Measurements from ENCODE around the gene LDLRAD4. TPM values are rescaled to one million over a fixed set of nuclear protein-coding genes. Genes with fewer than 3 reads are reported as not detected.

The LDLRAD4 gene
- total RNA-seq, 1 experiment from 2014 or later = 1.7 TPM

- no peaks in the 10 kb centered on the region for H4K20me1 ChIP-seq (ENCODE audit: insufficient read depth)
- intact Hi-C loops (cut with micrococcal nuclease; ENCODE audit: unreplicated experiment) = no loop called here
- H3K4me2 ChIP-seq = no peak overlapping the region
- H3K36me3 ChIP-seq (ENCODE audit: low read depth) = no peaks in the 10 kb centered on the region
- ChIA-PET POLR2A (ENCODE audit: unreplicated experiment) (no interaction called here), CTCF (no interaction called here)
- no peak overlapping the region for H3K4me3 ChIP-seq
- no peak overlapping the region for H2AFZ ChIP-seq
- H3K4me1 ChIP-seq (replicated peaks; ENCODE audit: insufficient read depth) = no peaks in the 10 kb centered on the region
- BruUV-seq (replicated peaks) = no TSS peak
- H3K79me2 ChIP-seq (ENCODE audit: low read depth) = no peaks in the 10 kb centered on the region
- H3K9me2 ChIP-seq (ENCODE audit: insufficient read depth) = no peaks in the 10 kb centered on the region
- H3K27me3 ChIP-seq (ENCODE audit: insufficient read depth, low read depth) = peaks cover 37% of the 10 kb centered on the region
- no peak for DNase-seq
- H3K27ac ChIP-seq = no peak overlapping the region
- no peaks in the 10 kb centered on the region for H3F3A ChIP-seq (ENCODE audit: insufficient read depth, low read depth)
- no peaks in the 10 kb centered on the region for H3K9me3 ChIP-seq (ENCODE audit: insufficient read depth, low read depth)
- TF ChIP-seq CTCF (conservative IDR thresholded peaks at IDR 0.05) (no peak), EZH2 (IDR thresholded peaks at IDR 0.05; ENCODE audit: low read depth) (no peak)
Measured at GRCh38 chr18:13412901-13413300, 194.3 kb downstream of the LDLRAD4 start.

- Histone ChIP-seq H3K9me3 (ENCODE audit: insufficient read depth, low read depth) (no peaks in the 10 kb centered on the region), H2AFZ (no peak overlapping the region), H3K4me3 (no peak overlapping the region), H3K9me2 (ENCODE audit: insufficient read depth) (no peaks in the 10 kb centered on the region), H4K20me1 (ENCODE audit: insufficient read depth) (no peaks in the 10 kb centered on the region), H3F3A (ENCODE audit: insufficient read depth, low read depth) (no peaks in the 10 kb centered on the region), H3K27me3 (ENCODE audit: insufficient read depth, low read depth) (peaks cover 44% of the 10 kb centered on the region), H3K4me1 (replicated peaks; ENCODE audit: insufficient read depth) (no peaks in the 10 kb centered on the region), H3K27ac (no peak overlapping the region), H3K79me2 (ENCODE audit: low read depth) (no peaks in the 10 kb centered on the region), H3K36me3 (ENCODE audit: low read depth) (no peaks in the 10 kb centered on the region), H3K4me2 (no peak overlapping the region)
- intact Hi-C loops (cut with micrococcal nuclease; ENCODE audit: unreplicated experiment) = no loop called here
- CTCF ChIA-PET = no interaction called here
- no TSS peak for BruUV-seq (replicated peaks)
- TF ChIP-seq CTCF (conservative IDR thresholded peaks at IDR 0.05) (no peak), EZH2 (IDR thresholded peaks at IDR 0.05; ENCODE audit: low read depth) (no peak)
- POLR2A ChIA-PET (ENCODE audit: unreplicated experiment) = no interaction called here
- no peak for DNase-seq
Measured at GRCh38 chr18:13414102-13414501, 195.5 kb downstream of the LDLRAD4 start.

- no peaks in the 10 kb centered on the region for H4K20me1 ChIP-seq (ENCODE audit: insufficient read depth)
- H3K27ac ChIP-seq = no peak overlapping the region
- no peak overlapping the region for H2AFZ ChIP-seq
- peaks cover 48% of the 10 kb centered on the region for H3K27me3 ChIP-seq (ENCODE audit: insufficient read depth, low read depth)
- BruUV-seq (replicated peaks) = no TSS peak
- no peak overlapping the region for H3K4me2 ChIP-seq
- no peak for DNase-seq
- H3K9me3 ChIP-seq (ENCODE audit: insufficient read depth, low read depth) = no peaks in the 10 kb centered on the region
- no peaks in the 10 kb centered on the region for H3K79me2 ChIP-seq (ENCODE audit: low read depth)
- H3K36me3 ChIP-seq (ENCODE audit: low read depth) = no peaks in the 10 kb centered on the region
- CTCF ChIA-PET = no interaction called here
- TF ChIP-seq CTCF (conservative IDR thresholded peaks at IDR 0.05) (no peak), EZH2 (IDR thresholded peaks at IDR 0.05; ENCODE audit: low read depth) (no peak)
- intact Hi-C loops (cut with micrococcal nuclease; ENCODE audit: unreplicated experiment) = no loop called here
- no peak overlapping the region for H3K4me3 ChIP-seq
- H3K9me2 ChIP-seq (ENCODE audit: insufficient read depth) = no peaks in the 10 kb centered on the region
- POLR2A ChIA-PET (ENCODE audit: unreplicated experiment) = no interaction called here
- H3K4me1 ChIP-seq (replicated peaks; ENCODE audit: insufficient read depth) = no peaks in the 10 kb centered on the region
- no peaks in the 10 kb centered on the region for H3F3A ChIP-seq (ENCODE audit: insufficient read depth, low read depth)
Measured at GRCh38 chr18:13414521-13414920, 196.0 kb downstream of the LDLRAD4 start.

Data from PC-9 (cell line).